ENCODE data around the gene HIVEP1.

HIVEP1 gene

GRCh38 chr6:12012038-12012557 lies at the start of gene HIVEP1:
HIVEP1 (plus strand) TSS chr6:12012312; CDS start chr6:12015629, 3,317 bp downstream.
- TF ChIP-seq ZFHX2 (tag by site-specific recombination; conservative IDR thresholded peaks at IDR 0.05) (0 out of 2 replicates have a peak, but pooled peaks have one; percentile 8), ZNF777 (tag by site-specific recombination; IDR thresholded peaks at IDR 0.05; ENCODE audit: borderline replicate concordance) (no peak)
- H3K4me3 ChIP-seq (ENCODE audit: low read depth, low read length): peak within 1 kb of the TSS; percentile 68
- POLR2A ChIA-PET: interaction anchor here (0.6 to 0.9 kb wide), 3 partner anchors 91 to 1557 kb away, joined by 3 read pairs; no protein-coding TSS in a partner anchor
- peaks cover 18% of the 10 kb centered on the region for H3K4me1 ChIP-seq (ENCODE audit: control insufficient read depth, insufficient read depth, low read length)
- CTCF ChIA-PET: no interaction called here
- H3K36me3 ChIP-seq (ENCODE audit: control insufficient read depth in 2 of 2, insufficient read depth in 1 of 2, low read length in 2 of 2): peaks cover 4 to 14% of the 10 kb centered on the region in 2 experiments; a peak in 2 of 3 replicates
- H3K9me3 ChIP-seq (ENCODE audit: control insufficient read depth, insufficient read depth, low read depth, low read length): no peaks in the 10 kb centered on the region
- H3K27ac ChIP-seq (ENCODE audit: extremely low read depth, low read depth, low read length): peak within 1 kb of the TSS; percentile 84

- H3K4me1 ChIP-seq (ENCODE audit: control insufficient read depth, insufficient read depth, low read length): no peaks in the 10 kb centered on the region
- ChIA-PET CTCF (interaction anchor here (0.7 kb wide), 1 partner anchor 71 kb away, joined by 3 read pairs; no protein-coding TSS in a partner anchor), POLR2A (no interaction called here)
- no peak overlapping the region for H3K27ac ChIP-seq (ENCODE audit: extremely low read depth, low read depth, low read length)
- TF ChIP-seq ZNF560 (tag by site-specific recombination; IDR thresholded peaks at IDR 0.05; ENCODE audit: borderline replicate concordance): no peak
- TF ChIP-seq ZNF76 (tag by site-specific recombination; IDR thresholded peaks at IDR 0.05; ENCODE audit: borderline replicate concordance, low read depth): no peak
- no peaks in the 10 kb centered on the region for H3K36me3 ChIP-seq (ENCODE audit: control insufficient read depth in 2 of 2, insufficient read depth in 1 of 2, low read length in 2 of 2)
- H3K9me3 ChIP-seq (ENCODE audit: control insufficient read depth, insufficient read depth, low read depth, low read length): no peaks in the 10 kb centered on the region
- no peak overlapping the region for H3K4me3 ChIP-seq (ENCODE audit: low read depth, low read length)
Measured at GRCh38 chr6:11963756-11964500, 48.2 kb upstream of the HIVEP1 start.

GRCh38 chr6:11964729-11965335 lies 47.3 kb upstream of the HIVEP1 start:
- ChIA-PET POLR2A (no interaction called here), CTCF (no interaction called here)
- no peaks in the 10 kb centered on the region for H3K9me3 ChIP-seq (ENCODE audit: control insufficient read depth, insufficient read depth, low read depth, low read length)
- no peak overlapping the region for H3K4me3 ChIP-seq (ENCODE audit: low read depth, low read length)
- TF ChIP-seq GLIS1 (tag by site-specific recombination; IDR thresholded peaks at IDR 0.05) (no peak), ZNF549 (tag by site-specific recombination; IDR thresholded peaks at IDR 0.05) (no peak), KLF9 (tag by site-specific recombination; IDR thresholded peaks at IDR 0.05; ENCODE audit: low read depth) (no peak), ZNF707 (tag by site-specific recombination; IDR thresholded peaks at IDR 0.05) (no peak), ZNF174 (tag by site-specific recombination; IDR thresholded peaks at IDR 0.05) (no peak), ZNF518A (tag by site-specific recombination; conservative IDR thresholded peaks at IDR 0.05; ENCODE audit: low read depth) (no peak), HOXA7 (CRISPR knock-in tag; IDR thresholded peaks at IDR 0.05; ENCODE audit: borderline replicate concordance) (no peak), ZNF184 (tag by site-specific recombination; IDR thresholded peaks at IDR 0.05) (no peak), ZNF645 (tag by site-specific recombination; IDR thresholded peaks at IDR 0.05) (no peak), ZNF426 (tag by site-specific recombination; IDR thresholded peaks at IDR 0.05) (no peak), ZNF157 (tag by site-specific recombination; IDR thresholded peaks at IDR 0.05) (no peak)
- no peak overlapping the region for H3K27ac ChIP-seq (ENCODE audit: extremely low read depth, low read depth, low read length)
- H3K4me1 ChIP-seq (ENCODE audit: control insufficient read depth, insufficient read depth, low read length): no peaks in the 10 kb centered on the region
- H3K36me3 ChIP-seq (ENCODE audit: control insufficient read depth in 2 of 2, insufficient read depth in 1 of 2, low read length in 2 of 2): no peaks in the 10 kb centered on the region

All from HEK293 (cell line).